ENCODE data around the gene LIN7C.
"Not testable (repeated sequence)": the region's sequence is repeated elsewhere in the genome, so short reads cannot be mapped to it uniquely, and the experiment has no call there.

The LIN7C gene

GRCh38 chr11:27468995-27469695 lies 37.4 kb downstream of the LIN7C start:
- peak in 1 of 2 experiments; percentile 28 for DNase-seq

- peak in 1 of 2 experiments; percentile 23 for DNase-seq
Observed at GRCh38 chr11:27468209-27468994, 38.2 kb downstream of the LIN7C start.

GRCh38 chr11:27467181-27467913 lies 39.2 kb downstream of the LIN7C start:
- DNase-seq: no peak

- no peak for DNase-seq
Observed at GRCh38 chr11:27466363-27466762, 40.2 kb downstream of the LIN7C start.

- DNase-seq: peak in 1 of 2 experiments; percentile 53
Observed at GRCh38 chr11:27465629-27466028, 40.9 kb downstream of the LIN7C start.

GRCh38 chr11:27464909-27465308 lies 41.7 kb downstream of the LIN7C start:
- DNase-seq: no peak

- DNase-seq: no peak
Observed at GRCh38 chr11:27464289-27464696, 42.3 kb downstream of the LIN7C start.

GRCh38 chr11:27462543-27462942 lies 44.0 kb downstream of the LIN7C start:
- no peak for DNase-seq

- DNase-seq: no peak
Observed at GRCh38 chr11:27460158-27460978, 46.2 kb downstream of the LIN7C start.

- no peak for DNase-seq
Observed at GRCh38 chr11:27459191-27459590, 47.4 kb downstream of the LIN7C start.

- DNase-seq: no peak
Observed at GRCh38 chr11:27458182-27458581, 48.4 kb downstream of the LIN7C start.

GRCh38 chr11:27456795-27457329 lies 49.7 kb downstream of the LIN7C start:
- DNase-seq: peak in 1 of 2 experiments; percentile 60

- no peak for DNase-seq
Observed at GRCh38 chr11:27456140-27456794, 50.3 kb downstream of the LIN7C start.

GRCh38 chr11:27455667-27456066 lies 50.9 kb downstream of the LIN7C start:
- no peak for DNase-seq

- no peak for DNase-seq
Observed at GRCh38 chr11:27453701-27454100, 52.9 kb downstream of the LIN7C start.

- DNase-seq: no peak
Observed at GRCh38 chr11:27452147-27452546, 54.4 kb downstream of the LIN7C start.

- DNase-seq: peak in 1 of 2 experiments; percentile 45
Observed at GRCh38 chr11:27451244-27451965, 55.2 kb downstream of the LIN7C start.

- DNase-seq: not testable (repeated sequence)
Observed at GRCh38 chr11:27448184-27448540, 58.4 kb downstream of the LIN7C start.

GRCh38 chr11:27447288-27448183 lies 59.0 kb downstream of the LIN7C start:
- DNase-seq: no peak

- DNase-seq: no peak
Observed at GRCh38 chr11:27445625-27446024, 60.9 kb downstream of the LIN7C start.
